GM21723 (cell line): ENCODE results near the gene PRKCH.

Experiments
- ATAC-seq: cut with Tn5 transposase; IDR thresholded peaks from one replicate; pipeline ENCODE4 v1.9.1; 2021; ENCODE audit warnings: mild to moderate bottlenecking, moderate library complexity; ENCODE audit not compliant: unreplicated experiment

PRKCH gene

DNA sequence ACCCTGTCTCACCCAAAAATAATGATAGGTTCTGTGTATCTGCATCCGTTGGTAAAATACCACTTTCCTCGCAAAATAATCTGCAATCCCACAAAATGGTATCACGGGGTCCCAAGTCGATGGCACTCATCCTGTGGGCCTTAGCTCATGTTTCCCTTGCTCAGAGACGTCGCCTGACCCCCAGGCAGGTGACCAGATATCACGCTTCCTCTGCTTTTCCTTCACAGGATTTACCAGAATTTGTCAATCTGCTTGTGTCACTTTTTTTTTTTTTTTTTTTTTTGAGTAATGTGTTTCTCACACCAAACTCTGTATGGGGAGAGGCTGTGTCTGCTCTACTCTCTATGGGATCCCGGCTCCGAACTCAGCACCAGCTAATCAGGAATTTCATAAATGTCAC, 162.7 kb downstream of the PRKCH start:
- ATAC-seq = no peak

DNA sequence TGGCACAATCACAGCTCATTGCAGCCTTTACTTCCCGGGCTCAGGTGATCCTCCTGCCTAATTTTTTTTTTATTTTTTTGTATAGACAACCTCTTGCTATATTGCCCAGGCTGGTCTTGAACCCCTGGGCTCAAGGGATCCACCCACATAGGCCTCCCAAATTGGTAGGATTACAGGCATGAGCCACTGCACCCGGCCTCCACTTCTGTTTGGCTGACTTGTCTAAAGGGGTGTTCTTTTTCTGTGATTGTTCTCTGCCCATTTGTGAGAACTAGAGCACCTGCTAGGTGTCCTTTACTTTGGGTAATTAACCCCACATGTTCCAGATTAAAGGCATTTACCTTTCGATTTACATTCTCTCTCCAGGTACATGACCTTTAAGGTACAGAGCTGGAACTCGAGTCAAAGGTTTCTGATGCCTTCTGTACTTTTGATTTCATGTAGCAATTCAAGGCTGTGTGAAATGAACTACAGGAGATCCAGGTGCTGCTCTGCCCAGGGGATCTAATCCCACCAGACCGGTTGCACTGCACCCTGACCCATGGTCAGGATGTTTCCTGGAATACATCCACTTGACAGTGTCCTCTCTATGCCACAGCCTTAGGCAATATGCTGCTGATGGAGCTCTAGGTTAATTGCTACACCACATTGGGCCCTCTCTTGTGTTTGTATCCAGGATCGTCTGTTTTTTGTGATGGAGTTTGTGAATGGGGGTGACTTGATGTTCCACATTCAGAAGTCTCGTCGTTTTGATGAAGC, 163.6 kb downstream of the PRKCH start:
- ATAC-seq = no peak

DNA sequence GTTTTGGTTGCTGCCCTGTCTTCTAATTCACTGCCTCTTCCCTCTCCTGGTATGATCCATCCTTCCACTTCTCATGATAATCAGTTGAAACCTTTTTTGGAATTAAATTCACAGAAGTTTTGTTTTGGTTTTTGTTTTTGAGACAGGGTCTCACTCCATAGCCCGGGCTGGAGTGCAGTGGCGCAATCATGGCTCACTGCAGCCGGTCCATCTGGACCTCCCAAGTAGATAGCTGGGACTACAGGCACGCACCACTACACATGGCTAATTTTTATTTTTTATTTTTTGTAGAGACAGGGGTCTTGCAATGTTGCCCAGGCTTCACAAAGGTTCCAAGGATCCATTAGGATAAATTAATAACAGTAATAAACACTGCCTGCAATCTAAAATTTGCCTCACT, 164.3 kb downstream of the PRKCH start:
- no peak for ATAC-seq

DNA sequence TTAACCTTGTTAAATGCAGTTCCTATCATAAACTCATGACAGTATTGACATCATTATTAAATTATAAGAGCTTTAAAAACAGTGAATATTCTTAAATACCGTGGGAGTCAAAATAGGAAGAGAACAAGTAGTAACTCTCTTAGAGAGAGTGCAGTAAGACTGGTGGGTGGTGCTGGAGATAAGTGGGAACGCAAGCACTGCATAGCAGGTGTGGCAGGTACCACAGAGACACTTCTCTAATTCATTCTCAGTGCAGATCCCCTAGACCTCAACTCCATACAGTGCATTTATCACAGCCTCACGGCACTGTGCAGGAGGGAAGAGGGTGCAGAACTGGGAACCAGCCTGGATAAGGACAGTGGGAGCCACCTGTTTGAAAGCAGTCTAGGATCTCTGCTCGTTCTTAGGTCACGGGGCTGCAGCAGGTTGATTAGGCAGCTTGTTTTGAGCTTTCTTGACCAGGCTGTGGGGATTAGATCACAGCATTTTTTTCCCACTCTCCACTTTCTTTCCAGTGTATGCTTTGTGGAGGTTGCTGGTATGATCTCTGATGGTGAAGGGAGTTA, 165.6 kb downstream of the PRKCH start:
- no peak for ATAC-seq

DNA sequence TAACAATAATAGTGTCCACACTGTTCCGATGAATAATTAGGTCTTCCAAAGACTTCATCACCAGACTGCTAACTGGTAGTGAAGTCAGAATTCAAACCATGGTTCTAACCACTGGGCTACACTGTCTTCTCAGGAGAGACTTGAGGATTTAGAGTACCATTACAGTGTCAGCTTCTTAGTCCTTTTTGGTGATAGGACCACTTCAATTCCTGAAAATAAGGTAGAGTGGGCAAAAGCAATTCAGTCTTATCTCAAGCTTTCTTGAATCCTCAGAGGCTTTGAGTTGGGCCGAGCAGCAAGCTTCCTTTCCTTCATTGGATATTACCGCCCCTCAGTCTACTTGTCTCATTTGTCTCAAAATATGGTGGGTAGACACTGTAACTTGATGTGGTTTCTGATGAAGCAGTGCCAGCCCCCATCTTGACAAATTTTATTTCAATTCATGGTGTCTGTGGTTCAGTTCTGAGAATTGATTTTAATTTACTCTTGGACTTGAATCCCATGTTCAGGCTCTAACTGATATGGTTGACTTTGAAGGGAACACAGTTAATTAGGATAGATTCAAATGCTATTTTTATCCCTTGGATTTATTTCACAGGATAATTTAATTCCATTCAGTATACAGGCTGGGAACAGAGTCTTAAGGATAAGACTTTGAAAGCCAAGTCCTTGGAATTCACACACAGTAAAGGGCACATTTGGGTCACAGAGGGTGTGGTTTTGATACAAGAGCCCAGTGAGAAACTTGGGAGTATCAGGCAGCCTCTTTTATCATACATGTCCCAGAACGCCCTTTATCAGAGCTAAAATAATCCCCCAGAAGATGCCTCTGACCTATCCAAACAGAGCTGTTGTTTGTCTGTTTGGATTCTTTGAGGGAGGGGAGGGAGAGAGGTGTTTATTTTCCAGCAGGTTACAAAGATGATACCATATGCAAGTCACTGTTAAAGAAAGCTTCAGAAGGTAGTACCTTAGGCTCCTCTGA, 167.3 kb downstream of the PRKCH start:
- no peak for ATAC-seq

DNA sequence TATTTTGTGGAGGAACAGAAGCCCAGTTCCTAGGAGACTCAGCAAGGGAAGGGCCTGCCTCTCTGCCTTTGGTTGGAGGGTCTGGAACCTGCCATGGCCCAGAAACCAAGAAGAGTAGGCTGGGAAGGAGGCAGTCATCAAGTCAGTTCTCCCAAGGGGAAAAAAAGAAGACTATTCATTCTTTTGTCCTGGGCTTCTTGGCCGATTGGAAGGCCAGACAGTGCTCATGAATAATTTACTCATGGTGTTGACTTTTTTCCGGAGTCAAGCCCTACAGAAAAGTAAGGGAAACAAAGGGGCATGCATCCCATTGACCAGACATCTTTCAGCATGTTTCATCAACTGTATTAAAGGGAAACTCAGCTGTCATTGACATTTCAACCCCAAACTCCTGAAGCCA, 168.1 kb downstream of the PRKCH start:
- no peak for ATAC-seq

DNA sequence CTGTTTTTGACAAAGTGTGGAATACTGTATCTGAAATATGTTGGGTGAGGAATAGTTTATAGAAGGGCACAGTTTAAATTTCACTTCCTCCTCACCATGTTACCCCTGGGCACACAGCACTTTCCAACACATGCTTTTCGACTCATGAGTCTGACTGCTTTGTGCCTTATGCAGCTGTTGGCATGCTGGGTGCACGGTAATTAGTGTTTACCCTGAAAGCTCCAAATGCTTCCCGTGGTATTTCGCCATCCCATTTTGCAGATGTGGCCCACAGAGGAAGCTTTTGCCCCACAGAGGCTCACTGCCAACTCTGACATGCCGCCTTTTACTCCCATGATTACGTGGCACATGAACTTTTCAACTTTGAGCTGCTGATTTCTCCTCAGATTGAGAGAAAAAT, 168.6 kb downstream of the PRKCH start:
- ATAC-seq = no peak

DNA sequence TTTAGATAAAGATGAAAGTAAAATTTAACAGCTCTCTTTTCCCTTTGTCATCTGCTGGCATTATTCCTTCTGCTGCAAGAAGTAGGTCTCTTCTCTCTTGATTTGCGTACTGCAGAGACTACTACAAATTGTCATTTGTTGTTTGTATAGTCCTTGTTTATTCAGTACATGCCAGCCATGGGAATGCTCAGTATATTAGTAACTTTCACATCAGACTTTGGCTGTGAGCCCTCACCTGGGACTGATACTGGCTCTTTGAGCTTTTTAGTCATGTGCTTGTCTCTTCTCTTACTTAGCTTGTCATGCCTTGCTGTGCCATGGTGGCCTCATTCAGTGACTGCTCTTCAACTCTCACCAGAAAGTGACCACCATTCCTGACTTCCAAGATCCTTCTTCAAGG, 169.8 kb downstream of the PRKCH start:
- no peak for ATAC-seq

DNA sequence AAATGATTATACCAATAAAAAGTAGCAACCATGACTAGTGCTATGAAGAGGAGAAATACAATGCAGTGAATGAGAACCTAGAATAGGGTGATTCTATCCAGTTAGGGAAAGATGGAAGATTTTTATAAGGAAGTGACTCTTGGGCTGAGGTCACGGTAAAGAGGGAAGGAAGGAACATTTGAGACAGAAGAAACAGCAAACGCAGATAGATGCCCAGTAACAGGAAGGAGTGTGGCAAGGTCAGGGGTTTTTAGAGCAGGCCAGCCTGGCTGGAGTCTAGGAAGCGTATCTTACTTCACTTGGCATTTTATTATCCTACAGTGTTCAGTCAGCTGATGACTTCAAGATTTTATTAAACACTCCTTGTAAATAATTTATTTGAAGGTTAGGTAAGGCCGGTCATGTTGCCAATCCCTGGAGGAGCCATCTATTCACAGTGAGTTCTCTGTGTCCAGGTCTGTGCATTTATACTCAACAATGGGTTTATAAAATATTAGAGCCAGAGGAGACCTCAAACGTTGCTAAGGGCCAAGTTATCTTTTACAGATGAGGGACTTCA, 170.6 kb downstream of the PRKCH start:
- no peak for ATAC-seq

DNA sequence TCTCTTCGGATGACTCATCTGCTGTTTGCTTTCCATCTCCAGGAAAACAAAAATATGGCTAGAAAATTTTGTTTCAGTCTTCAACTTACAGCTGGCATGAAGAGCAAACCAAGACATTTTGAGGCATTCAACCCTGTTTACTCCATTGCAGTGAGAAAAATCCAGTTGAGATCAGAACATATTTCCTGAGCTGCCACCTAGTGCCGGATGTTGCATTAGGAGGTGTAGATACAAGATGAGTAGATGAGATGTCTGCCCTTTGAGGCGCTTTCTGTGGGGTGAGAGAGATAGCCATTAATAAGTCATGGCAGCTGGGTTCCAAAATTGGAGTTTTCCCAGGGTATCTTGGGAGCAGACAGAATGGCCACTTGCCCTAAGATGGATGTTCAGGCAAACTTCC, 171.1 kb downstream of the PRKCH start:
- ATAC-seq = no peak

DNA sequence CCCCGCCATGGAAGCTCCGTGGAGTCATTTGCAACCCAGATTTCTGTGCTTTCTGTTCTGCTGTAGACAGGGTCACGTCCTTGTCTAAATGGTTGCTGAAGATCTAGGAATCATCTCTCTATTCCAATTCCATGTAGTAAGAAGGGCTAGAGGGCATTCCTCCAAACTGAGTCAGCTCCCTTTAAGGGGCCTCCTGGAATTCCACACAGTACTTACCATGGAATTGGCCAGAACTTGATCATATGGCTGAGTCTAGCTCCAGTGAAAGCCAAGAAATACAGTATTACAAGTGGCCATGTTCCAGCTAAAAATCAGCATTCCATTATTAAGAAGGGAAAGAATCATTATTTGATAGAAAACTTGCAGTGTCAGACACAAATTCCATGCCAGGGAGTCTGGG, 171.9 kb downstream of the PRKCH start:
- no peak for ATAC-seq

DNA sequence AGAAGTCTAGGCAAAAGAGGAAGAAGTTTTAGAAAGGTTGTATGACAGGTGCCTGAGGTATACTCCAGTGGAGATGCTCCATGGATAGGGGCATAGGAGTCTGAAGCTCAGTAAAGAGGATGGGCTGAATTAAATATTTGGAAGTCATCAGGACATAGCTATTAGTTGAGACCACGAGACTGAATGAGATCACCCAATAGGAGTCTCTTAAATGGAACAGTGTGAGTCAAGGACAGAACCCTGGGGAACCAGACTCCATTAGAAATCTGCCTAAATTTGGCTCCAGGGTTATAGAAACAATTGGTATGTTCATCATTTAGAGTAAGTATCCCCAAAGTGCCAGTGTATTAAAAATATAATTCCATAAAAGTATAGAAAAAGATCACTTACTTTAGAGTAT, 172.6 kb downstream of the PRKCH start:
- ATAC-seq = no peak

DNA sequence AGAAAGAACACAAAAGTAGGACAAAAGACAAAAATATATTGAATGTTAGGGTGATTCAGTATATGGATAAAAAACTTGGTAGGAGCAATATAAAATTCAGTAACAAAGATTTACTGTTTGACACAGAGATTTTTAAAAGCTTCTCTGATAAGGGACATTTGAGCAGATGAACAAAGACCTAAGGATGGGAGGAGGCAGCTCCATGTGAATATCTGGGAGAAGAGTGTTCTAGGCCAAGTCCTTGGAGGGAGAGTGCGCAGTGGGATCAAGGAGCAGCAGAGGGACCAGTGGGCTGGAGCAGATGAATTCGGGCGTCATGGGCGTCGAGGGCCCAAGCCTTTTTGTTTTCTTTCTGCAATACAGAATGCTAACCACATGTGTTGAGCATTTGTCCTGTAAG, 174.4 kb downstream of the PRKCH start:
- no peak for ATAC-seq

DNA sequence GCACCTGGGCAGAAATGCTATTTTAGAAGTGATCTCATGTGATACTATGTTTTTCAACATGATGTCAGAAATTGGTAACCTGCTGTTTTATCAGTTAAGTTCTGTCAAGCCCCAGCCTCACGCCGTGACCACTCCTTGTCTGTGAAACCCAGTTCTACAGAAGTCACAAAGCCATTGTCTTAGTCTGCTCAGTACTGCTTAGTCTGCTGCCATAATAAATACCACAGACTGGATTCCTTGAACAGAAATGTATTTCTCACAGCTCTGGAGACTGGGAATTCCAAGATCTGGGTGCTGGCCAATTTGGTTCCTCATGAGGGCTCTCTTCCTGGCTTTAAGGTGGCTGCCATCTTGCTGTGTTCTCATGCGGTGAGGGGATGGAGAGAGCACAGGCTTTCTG, 176.9 kb downstream of the PRKCH start:
- ATAC-seq = no peak

DNA sequence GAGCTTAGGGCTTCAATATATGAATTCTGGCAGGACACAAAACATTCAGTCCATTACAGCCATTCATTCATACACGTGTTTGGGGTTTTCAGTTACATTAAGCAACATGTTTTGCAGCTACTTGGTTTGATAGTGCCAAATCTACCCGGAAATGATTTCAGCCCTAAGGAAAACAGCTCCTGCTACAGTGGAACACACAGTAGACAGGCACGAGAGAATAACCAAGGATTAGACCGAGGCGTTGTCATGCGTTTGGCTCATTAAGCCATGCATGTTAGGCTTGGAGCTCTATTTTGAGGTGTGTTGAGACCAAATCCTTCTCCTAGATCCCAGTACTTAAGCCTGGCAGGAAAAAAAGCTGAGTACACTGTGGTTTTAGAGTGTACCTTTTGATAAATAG, 177.4 kb downstream of the PRKCH start:
- ATAC-seq = no peak

DNA sequence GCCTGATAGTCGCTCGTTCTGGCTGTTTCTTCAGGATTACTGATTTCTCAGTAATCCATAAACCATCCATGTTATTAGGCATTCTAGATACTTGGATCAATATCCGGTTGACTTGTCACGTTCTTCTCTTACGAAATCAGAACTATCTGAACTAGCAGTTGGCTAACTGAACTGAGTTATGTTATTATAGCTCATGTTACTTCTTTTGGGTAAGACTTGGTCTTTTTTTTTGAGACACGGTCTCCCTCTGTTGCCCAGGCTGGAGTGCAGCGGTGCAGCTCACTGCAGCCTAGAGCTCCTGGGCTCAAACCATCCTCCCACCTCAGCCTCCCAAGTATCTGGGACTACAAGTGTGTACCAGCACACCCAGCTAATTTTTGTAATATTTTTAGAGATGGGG, 178.6 kb downstream of the PRKCH start:
- ATAC-seq = no peak

DNA sequence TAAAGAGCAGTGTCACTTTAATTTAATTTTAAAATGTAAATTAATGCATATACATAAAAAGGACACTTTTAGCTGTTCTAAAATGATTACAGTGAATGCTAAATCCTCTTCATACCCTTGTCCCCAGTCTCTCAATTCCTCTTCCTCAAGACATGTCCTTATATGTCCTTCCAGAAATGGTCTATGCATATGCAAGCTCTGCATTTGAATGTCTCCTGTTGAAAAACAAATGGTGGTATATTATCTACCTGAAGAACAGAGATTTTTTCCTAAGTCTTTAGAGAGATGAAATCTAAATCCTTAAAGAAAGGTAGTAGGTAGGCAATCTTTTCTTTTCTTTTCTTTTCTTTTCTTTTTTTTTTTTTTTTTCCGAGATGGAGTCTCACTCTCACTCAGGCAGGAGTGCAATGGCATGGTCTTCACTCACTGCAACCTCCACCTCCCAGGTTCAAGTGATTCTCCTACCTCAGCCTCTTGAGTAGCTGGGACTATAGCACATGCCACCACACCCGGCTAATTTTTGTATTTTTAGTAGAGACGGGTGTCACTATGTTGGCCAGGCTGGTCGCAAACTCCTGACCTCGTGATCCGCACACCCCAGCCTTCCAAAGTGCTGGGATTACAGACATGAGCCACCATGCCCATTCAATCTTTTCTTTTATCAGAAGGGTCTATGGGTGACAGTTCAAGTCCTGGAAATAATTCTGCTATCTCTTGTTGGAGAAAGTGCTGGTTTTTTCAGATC, 180.5 kb downstream of the PRKCH start:
- no peak for ATAC-seq

DNA sequence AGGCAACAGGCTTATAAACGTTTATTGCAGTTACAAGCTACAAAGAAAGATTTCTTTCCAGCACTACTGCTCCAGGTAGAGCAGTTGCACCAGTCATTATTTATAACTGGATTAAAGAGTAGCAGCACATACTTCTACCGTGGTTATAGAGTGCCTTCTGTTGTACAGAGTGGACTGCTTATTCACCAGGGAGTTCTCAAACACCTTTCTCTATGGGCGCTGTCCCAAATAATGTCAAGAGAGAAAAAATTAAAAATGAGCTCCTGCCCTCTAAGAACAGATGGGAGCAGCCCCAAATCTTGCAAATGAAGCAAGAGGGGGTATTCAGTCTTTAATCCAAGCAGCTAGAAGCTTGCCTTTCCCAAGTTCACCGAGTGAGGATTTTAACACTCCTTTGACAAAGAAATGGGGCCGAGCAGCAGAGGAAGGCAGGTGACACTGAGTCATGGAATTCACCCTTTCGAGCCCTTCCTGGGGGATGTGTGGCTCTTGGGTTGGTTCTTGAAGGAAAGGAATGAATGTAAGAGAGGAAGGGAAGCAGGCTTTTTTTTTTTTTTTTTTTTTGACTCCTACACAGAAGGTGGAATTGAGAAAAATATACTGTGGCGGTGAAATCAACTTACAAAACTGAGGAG, 181.2 kb downstream of the PRKCH start:
- ATAC-seq = peak; percentile 25

DNA sequence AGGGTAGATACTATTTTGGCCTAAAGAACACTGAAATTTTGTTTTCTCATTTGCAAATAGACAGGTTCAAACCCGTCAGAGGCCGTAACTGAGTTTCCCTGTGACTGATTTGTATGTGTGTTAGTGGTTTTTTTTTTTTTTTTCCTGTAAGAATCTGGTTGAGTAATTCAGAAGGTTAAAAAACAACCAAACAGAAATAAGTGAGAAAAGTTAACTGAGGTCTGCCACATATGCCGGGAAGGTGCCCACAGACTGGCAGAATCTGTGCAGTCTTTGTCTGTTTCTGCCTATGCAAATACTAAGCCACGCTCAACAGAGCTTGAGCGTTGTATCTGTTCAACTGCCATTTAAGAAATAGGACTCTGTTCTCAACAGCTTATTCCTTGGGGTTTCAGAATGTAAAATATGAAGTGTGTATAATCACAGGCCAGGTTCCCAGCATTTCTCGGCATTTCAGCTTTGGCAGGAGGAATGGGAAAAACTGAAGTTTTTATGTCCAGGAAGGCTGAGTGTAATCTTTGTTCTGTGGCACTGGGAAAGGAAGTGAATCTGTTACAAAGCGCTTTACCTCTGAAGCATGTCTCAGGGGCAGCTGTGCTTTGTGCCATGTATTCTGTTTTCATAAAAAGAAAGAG, 181.9 kb downstream of the PRKCH start:
- peak; percentile 82 for ATAC-seq

DNA sequence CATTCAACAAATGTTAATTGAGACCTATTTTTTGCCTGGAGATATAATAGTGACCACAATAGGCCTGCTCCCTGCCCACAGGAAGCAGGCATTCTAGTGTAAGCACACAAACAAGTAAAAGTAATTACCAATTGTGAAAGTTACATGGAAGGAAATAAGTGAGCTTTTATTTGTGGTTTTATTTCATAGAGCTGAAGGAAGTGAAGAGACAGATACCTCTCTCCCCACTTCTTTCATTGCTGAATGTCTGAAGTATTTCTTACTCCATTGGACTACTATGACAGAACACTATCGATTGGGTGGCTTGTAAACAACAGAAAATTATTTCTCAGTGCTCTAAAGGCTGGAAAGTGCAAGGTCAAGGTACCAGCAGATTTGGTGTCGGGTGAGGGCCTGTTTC, 183.5 kb downstream of the PRKCH start:
- no peak for ATAC-seq
